ENCODE results near the gene PTDSS2.
A peak's percentile ranks its signal among the peaks of the same experiment; 100 is the strongest.
"Not testable (repeated sequence)": the region's sequence is repeated elsewhere in the genome, so short reads cannot be mapped to it uniquely, and the experiment has no call there.

Gene PTDSS2

GRCh38 chr11:407651-408123, 42.4 kb upstream of the PTDSS2 start:
- Histone ChIP-seq H3K36me3 (ENCODE audit: control insufficient read depth, insufficient read depth, low read length) (peaks cover 14% of the 10 kb centered on the region), H3K9me3 (ENCODE audit: control insufficient read depth, low read length) (no peaks in the 10 kb centered on the region), H3K27me3 (replicated peaks; ENCODE audit: control insufficient read depth, insufficient read depth, low read length, poor library complexity, severe bottlenecking) (no peaks in the 10 kb centered on the region), H3K4me3 (ENCODE audit: insufficient read depth, low read depth, low read length, poor library complexity, severe bottlenecking) (no peak overlapping the region), H3K27ac (ENCODE audit: insufficient read depth, low read length, poor library complexity, severe bottlenecking) (peak overlapping the region; percentile 46), H3K4me1 (ENCODE audit: control insufficient read depth, insufficient read depth, low read length, poor library complexity, severe bottlenecking) (peaks cover 21% of the 10 kb centered on the region)
- no peak for DNase-seq

- Histone ChIP-seq H3K27ac (ENCODE audit: insufficient read depth, low read length, poor library complexity, severe bottlenecking) (peak overlapping the region; percentile 46), H3K36me3 (ENCODE audit: control insufficient read depth, insufficient read depth, low read length) (peaks cover 14% of the 10 kb centered on the region), H3K4me3 (ENCODE audit: insufficient read depth, low read depth, low read length, poor library complexity, severe bottlenecking) (no peak overlapping the region), H3K9me3 (ENCODE audit: control insufficient read depth, low read length) (no peaks in the 10 kb centered on the region), H3K27me3 (replicated peaks; ENCODE audit: control insufficient read depth, insufficient read depth, low read length, poor library complexity, severe bottlenecking) (no peaks in the 10 kb centered on the region), H3K4me1 (ENCODE audit: control insufficient read depth, insufficient read depth, low read length, poor library complexity, severe bottlenecking) (peaks cover 28% of the 10 kb centered on the region)
- DNase-seq = no peak
Observed at GRCh38 chr11:408154-409007, 41.7 kb upstream of the PTDSS2 start.

GRCh38 chr11:409008-409599, 41.0 kb upstream of the PTDSS2 start:
- peaks cover 14% of the 10 kb centered on the region for H3K36me3 ChIP-seq (ENCODE audit: control insufficient read depth, insufficient read depth, low read length)
- H3K27ac ChIP-seq (ENCODE audit: insufficient read depth, low read length, poor library complexity, severe bottlenecking) = no peak overlapping the region
- no peaks in the 10 kb centered on the region for H3K27me3 ChIP-seq (replicated peaks; ENCODE audit: control insufficient read depth, insufficient read depth, low read length, poor library complexity, severe bottlenecking)
- peaks cover 28% of the 10 kb centered on the region for H3K4me1 ChIP-seq (ENCODE audit: control insufficient read depth, insufficient read depth, low read length, poor library complexity, severe bottlenecking)
- H3K4me3 ChIP-seq (ENCODE audit: insufficient read depth, low read depth, low read length, poor library complexity, severe bottlenecking) = no peak overlapping the region
- H3K9me3 ChIP-seq (ENCODE audit: control insufficient read depth, low read length) = no peaks in the 10 kb centered on the region
- DNase-seq = no peak

GRCh38 chr11:409600-410483, 40.2 kb upstream of the PTDSS2 start:
- DNase-seq = no peak
- no peak overlapping the region for H3K27ac ChIP-seq (ENCODE audit: insufficient read depth, low read length, poor library complexity, severe bottlenecking)

GRCh38 chr11:410711-411110, 39.4 kb upstream of the PTDSS2 start:
- peaks cover 35% of the 10 kb centered on the region for H3K4me1 ChIP-seq (ENCODE audit: control insufficient read depth, insufficient read depth, low read length, poor library complexity, severe bottlenecking)
- not testable (repeated sequence) for H3K4me3 ChIP-seq (ENCODE audit: insufficient read depth, low read depth, low read length, poor library complexity, severe bottlenecking); DNase-seq; H3K27ac ChIP-seq (ENCODE audit: insufficient read depth, low read length, poor library complexity, severe bottlenecking); H3K27me3 ChIP-seq (replicated peaks; ENCODE audit: control insufficient read depth, insufficient read depth, low read length, poor library complexity, severe bottlenecking); H3K9me3 ChIP-seq (ENCODE audit: control insufficient read depth, low read length)
- H3K36me3 ChIP-seq (ENCODE audit: control insufficient read depth, insufficient read depth, low read length) = peaks cover 14% of the 10 kb centered on the region

More at GRCh38 chr11:409600-410483, 40.2 kb upstream of the PTDSS2 start:
- Histone ChIP-seq H3K27me3 (replicated peaks; ENCODE audit: control insufficient read depth, insufficient read depth, low read length, poor library complexity, severe bottlenecking) (no peaks in the 10 kb centered on the region), H3K4me1 (ENCODE audit: control insufficient read depth, insufficient read depth, low read length, poor library complexity, severe bottlenecking) (peaks cover 28% of the 10 kb centered on the region), H3K9me3 (ENCODE audit: control insufficient read depth, low read length) (no peaks in the 10 kb centered on the region), H3K4me3 (ENCODE audit: insufficient read depth, low read depth, low read length, poor library complexity, severe bottlenecking) (no peak overlapping the region), H3K36me3 (ENCODE audit: control insufficient read depth, insufficient read depth, low read length) (peaks cover 14% of the 10 kb centered on the region)

DNA sequence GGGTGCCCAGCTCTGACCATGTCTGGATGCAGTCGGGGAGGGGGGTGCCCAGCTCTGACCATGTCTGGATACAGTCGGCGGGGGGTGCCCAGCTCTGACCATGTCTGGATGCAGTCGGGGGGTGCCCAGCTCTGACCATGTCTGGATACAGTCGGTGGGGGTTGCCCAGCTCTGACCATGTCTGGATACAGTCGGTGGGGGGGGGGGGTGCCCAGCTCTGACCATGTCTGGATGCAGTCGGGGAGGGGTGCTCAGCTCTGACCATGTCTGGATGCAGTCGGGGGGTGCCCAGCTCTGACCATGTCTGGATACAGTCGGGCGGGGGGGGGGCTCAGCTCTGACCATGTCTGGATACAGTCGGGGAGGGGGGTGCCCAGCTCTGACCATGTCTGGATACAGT, 38.6 kb upstream of the PTDSS2 start:
- H3K27me3 ChIP-seq (replicated peaks; ENCODE audit: control insufficient read depth, insufficient read depth, low read length, poor library complexity, severe bottlenecking); H3K9me3 ChIP-seq (ENCODE audit: control insufficient read depth, low read length); H3K4me3 ChIP-seq (ENCODE audit: insufficient read depth, low read depth, low read length, poor library complexity, severe bottlenecking); H3K27ac ChIP-seq (ENCODE audit: insufficient read depth, low read length, poor library complexity, severe bottlenecking); DNase-seq: not testable (repeated sequence)
- H3K4me1 ChIP-seq (ENCODE audit: control insufficient read depth, insufficient read depth, low read length, poor library complexity, severe bottlenecking) = peaks cover 35% of the 10 kb centered on the region
- H3K36me3 ChIP-seq (ENCODE audit: control insufficient read depth, insufficient read depth, low read length) = peaks cover 14% of the 10 kb centered on the region

- no peaks in the 10 kb centered on the region for H3K9me3 ChIP-seq (ENCODE audit: control insufficient read depth, low read length)
- peak overlapping the region; percentile 45 for H3K27ac ChIP-seq (ENCODE audit: insufficient read depth, low read length, poor library complexity, severe bottlenecking)
- H3K36me3 ChIP-seq (ENCODE audit: control insufficient read depth, insufficient read depth, low read length) = peaks cover 14% of the 10 kb centered on the region
- no peak for DNase-seq
- H3K27me3 ChIP-seq (replicated peaks; ENCODE audit: control insufficient read depth, insufficient read depth, low read length, poor library complexity, severe bottlenecking) = no peaks in the 10 kb centered on the region
- peak overlapping the region; percentile 69 for H3K4me3 ChIP-seq (ENCODE audit: insufficient read depth, low read depth, low read length, poor library complexity, severe bottlenecking)
- peaks cover 30% of the 10 kb centered on the region for H3K4me1 ChIP-seq (ENCODE audit: control insufficient read depth, insufficient read depth, low read length, poor library complexity, severe bottlenecking)
Observed at GRCh38 chr11:412641-413119, 37.4 kb upstream of the PTDSS2 start.

GRCh38 chr11:413120-414081, 36.7 kb upstream of the PTDSS2 start:
- Histone ChIP-seq H3K9me3 (ENCODE audit: control insufficient read depth, low read length) (no peaks in the 10 kb centered on the region), H3K36me3 (ENCODE audit: control insufficient read depth, insufficient read depth, low read length) (peaks cover 8% of the 10 kb centered on the region), H3K27ac (ENCODE audit: insufficient read depth, low read length, poor library complexity, severe bottlenecking) (peak overlapping the region; percentile 45), H3K4me1 (ENCODE audit: control insufficient read depth, insufficient read depth, low read length, poor library complexity, severe bottlenecking) (peaks cover 27% of the 10 kb centered on the region), H3K27me3 (replicated peaks; ENCODE audit: control insufficient read depth, insufficient read depth, low read length, poor library complexity, severe bottlenecking) (no peaks in the 10 kb centered on the region), H3K4me3 (ENCODE audit: insufficient read depth, low read depth, low read length, poor library complexity, severe bottlenecking) (peak overlapping the region; percentile 69)
- no peak for DNase-seq

DNA sequence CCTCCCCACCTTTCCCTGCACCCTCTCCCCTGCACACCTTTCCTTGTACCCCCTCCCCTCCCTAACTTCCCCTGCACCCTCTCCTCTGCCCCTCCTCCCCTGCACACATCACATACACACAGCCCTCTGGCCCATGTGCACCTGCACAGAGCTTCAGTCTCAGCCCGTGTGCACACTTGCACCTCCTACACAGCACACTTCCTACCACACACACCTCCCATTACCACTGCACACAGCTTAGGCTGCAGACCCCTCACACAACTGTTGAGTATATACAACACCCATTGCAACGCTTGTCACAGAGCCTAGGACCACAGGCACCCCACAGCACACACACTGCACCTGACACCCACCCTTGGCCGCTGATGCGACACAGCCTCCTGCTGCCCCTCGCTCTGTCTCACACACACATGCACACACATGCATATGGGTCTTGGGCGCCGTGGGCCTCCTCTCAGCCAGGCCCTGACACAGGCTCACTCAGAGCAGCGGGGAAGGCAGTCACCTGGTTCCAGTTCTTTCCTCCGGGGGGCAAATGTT, 35.7 kb upstream of the PTDSS2 start:
- Histone ChIP-seq H3K4me3 (ENCODE audit: insufficient read depth, low read depth, low read length, poor library complexity, severe bottlenecking) (peak overlapping the region; percentile 69), H3K36me3 (ENCODE audit: control insufficient read depth, insufficient read depth, low read length) (peaks cover 5% of the 10 kb centered on the region), H3K4me1 (ENCODE audit: control insufficient read depth, insufficient read depth, low read length, poor library complexity, severe bottlenecking) (peaks cover 27% of the 10 kb centered on the region), H3K27ac (ENCODE audit: insufficient read depth, low read length, poor library complexity, severe bottlenecking) (peak overlapping the region; percentile 63), H3K27me3 (replicated peaks; ENCODE audit: control insufficient read depth, insufficient read depth, low read length, poor library complexity, severe bottlenecking) (no peaks in the 10 kb centered on the region), H3K9me3 (ENCODE audit: control insufficient read depth, low read length) (no peaks in the 10 kb centered on the region)
- DNase-seq = no peak
